GM19239 (cell line): ENCODE results near the gene DENND6B.
"Not testable (repeated sequence)": the region's sequence is repeated elsewhere in the genome, so short reads cannot be mapped to it uniquely, and the experiment has no call there.

Source experiments
- DNase-seq: peaks from one replicate; pipeline ENCODE4 v3.0.0; 2011; ENCODE audit warnings: low spot score; ENCODE audit not compliant: insufficient read length
- FAIRE-seq: peaks from 2 replicates; lab custom pipeline; 2011; peaks lifted over from hg19 to GRCh38; lab: Jason Lieb, UNC

DENND6B gene

DNA sequence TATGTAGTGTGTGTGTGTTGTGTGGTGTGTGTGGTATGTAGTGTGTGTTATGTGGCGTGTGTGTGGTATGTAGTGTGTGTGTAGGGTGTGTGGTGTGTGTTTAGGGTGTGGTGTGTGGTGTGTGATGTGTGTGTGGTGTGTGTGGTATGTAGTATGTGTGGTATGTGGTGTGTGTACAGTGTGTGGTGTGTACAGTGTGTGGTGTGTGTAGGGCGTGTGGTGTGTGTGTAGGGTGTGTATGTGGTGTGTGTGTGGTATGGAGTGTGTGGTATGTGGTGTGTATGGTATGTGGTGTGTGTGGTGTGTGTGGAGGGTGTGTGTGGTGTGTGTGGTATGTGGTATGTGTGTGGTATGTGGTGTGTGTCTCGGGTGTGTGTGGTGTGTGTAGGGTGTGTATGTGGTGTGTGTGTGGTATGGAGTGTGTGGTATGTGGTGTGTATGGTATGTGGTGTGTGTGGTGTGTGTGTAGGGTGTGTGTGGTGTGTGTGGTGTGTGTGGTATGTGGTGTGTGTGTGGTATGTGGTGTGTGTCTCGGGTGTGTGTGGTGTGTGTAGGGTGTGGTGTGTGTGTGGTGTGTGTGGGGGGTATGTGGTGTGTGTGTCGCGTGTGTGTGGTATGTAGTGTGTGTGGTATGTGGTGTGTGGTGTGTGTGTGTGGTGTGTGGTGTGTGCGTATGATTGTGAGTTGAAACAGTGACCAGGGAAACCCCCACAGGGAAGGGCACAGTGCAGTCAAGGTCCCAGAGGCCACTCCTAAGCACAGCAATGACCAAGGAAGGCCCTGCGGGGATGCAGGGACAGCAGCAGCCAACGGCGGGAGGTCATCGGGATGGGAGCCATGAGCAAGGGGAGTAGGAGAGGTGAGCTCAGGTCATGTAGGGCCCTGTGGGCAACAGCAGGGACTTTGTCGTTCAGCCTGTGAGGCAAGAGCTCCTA lies 13.4 kb upstream of the DENND6B start:
- FAIRE-seq = no peak
- DNase-seq = no peak

DNA sequence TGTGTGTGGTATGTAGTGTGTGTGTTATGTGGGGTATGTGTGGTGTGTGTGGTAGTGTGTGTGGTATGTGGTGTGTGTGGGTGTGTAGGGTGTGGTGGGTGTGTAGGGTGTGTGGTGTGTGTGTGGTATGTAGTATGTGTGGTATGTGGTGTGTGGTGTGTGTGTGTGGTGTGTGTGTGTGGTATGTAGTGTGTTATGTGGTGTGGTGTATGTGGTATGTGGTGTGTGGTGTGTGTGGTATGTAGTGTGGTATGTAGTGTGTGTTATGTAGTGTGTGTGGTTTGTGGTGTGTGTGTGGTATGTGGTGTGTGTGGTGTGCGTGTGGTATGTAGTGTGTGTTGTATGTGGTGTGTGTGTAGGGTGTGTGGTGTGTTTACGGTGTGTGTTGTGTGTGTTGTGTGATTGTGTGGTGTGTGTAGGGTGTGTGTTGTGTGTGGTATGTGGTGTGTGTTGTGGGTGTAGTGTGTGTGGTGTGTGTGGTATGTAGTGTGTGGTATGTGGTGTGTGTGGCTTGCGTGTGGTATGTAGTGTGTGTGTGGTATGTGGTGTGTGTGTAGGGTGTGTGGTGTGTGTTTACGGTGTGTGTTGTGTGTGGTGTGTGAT lies 12.1 kb upstream of the DENND6B start:
- no peak for FAIRE-seq

DNA sequence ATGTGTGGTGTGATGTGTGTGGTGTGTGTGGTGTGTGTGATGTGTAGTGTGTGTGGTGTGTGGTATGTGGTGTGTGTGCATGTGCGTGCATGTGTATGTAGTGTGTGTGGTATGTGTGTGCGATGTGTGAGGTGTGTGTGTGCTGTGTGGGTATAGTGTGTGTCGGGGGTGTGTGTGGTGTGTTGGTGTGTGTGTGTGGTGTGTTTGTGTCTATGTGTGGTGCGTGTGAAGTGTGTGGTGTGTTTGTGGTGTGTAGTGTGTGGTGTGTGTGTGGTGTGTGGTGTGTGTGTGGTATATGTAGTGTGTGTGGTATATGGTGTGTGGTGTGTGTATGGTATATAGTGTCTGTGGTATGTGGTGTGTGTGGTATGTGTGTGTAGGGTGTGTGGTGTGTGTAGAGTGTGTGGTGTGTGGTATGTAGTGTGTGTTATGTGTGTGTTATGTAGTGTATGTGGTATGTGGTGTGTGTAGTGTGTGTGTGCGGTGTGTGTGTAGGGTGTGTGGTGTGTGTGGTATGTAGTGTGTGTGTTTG lies 11.3 kb upstream of the DENND6B start:
- DNase-seq (no peak), FAIRE-seq (no peak)

More for the DNA sequence above, 12.1 kb upstream of the DENND6B start:
- DNase-seq = no peak

DNA sequence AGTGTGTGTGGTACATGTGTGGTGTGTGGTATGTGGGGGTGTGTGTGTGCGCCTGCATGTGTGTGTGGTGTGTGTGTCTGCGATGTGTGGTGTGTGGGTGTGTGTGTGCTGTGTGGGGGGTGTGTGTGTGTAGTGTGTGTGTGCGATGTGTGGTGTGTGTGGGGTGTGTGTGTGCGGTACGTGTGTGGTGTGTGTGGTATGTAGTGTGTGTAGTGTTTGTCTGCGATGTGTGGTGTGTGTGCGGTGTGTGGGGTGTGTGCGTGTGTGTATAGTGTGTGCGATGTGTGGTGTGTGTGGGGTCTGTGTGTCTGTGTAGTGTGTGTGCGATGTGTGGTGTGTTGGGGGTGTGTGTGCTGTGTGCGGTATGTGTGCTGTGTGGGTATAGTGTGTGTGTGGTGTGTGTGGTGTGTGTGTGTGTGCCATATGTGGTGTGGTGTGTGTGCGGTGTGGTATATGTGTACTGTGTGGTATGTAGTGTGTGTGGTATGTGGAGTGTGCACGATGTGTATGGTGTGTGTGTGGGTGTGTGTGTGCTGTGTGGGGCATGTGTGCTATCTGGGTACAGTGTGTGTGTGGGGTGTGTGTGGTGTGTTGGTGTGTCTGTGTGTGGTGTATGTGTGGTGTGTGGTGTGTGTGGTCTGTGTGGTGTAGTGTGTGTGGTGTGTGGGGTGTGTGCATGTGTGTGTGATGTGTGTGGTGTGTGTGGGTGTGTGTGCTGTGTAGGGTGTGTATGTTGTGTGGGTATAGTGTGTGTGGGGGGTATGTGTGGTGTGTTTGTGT lies 10.6 kb upstream of the DENND6B start:
- FAIRE-seq (no peak), DNase-seq (no peak)

DNA sequence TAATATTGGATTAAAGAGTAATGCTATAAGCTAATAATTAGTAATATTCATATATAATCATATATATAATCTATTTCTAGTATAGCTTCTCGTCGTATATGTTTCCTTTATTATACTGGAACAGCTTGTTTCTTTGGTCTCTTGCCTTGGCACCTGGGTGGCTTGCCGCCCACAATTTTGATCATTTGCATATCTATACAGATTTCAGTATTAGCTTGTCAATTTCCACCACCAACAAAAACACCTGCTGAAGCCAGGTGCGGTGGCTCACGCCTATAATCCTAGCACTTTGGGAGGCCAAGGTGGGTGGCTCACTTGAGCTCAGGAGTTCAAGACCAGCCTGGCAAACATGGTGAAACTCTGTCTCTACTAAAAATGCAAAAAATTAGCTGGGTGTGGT lies 7.6 kb upstream of the DENND6B start:
- not testable (repeated sequence) for FAIRE-seq, DNase-seq

DNA sequence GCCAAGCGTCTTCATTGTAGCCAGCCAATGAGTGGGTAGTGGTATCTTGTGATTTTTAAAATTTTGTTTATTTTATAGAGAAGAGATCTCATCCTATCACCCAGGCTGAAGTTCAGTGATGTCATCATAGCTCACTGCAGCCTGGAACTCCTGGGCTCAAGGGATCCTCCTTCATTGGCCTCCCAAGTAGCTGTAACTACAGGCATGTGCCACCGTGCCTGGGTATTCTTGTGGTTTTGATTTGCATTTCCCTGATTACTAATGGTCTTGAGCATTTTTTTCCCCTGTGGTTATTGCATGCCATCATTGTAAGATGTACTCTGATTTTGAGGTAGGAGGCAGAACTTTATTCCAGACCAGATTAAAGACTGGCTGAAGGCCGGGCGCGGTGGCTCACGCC lies 2.4 kb upstream of the DENND6B start:
- no peak for DNase-seq

DNA sequence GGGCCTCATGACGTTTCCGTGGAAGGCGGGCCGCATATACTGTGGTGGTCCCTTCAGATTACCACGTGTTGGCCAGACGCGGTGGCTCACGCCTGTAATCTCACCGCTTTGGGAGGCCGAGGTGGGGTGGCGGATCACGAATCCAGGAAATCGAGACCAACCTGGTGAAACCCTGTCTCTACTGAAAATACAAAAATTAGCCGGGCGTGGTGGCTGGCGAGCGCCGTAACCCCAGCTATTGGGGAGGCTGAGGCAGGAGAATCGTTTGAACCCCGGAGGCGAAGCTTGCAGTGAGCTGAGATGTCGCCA lies 853 bp upstream of the DENND6B start:
- FAIRE-seq (no peak), DNase-seq (no peak)

More for the DNA sequence above, 2.4 kb upstream of the DENND6B start:
- FAIRE-seq = no peak

DNA sequence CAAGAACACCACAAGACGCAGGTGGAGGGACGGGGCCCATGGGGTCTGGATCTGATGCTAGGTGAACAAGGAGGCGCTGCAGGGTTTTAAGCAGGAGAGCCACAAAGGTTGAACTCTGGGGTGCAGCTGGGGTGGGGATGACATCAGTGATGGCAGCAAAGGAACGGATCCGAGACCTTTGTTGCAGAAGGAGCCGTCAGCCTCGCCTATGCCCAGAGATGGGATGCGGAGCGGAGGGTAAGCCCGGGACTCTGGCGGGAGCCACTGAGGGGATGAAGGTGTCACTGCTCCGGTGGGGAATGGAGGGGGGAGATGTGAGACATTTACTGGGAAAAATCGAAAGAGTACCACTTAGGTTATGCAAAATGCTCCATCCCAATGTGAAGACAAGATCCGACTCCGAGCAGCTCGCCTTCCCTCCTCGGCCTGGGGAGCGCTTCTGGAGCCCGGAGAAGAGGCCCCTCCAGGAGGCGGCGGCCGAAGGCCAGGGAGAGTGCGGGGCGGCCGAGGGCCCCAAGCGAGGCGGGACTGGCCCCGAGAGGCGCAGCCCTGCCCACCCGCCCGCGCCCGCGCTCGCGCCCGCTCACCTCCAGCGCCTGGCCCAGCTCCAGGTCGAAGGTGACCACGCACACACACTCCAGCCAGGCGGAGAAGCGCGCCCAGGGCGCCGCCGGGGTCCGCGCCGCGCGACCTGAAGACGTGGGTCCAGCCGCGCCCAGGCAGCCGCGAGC lies 422 bp downstream of the DENND6B start:
- no peak for FAIRE-seq
- no peak for DNase-seq

DNA sequence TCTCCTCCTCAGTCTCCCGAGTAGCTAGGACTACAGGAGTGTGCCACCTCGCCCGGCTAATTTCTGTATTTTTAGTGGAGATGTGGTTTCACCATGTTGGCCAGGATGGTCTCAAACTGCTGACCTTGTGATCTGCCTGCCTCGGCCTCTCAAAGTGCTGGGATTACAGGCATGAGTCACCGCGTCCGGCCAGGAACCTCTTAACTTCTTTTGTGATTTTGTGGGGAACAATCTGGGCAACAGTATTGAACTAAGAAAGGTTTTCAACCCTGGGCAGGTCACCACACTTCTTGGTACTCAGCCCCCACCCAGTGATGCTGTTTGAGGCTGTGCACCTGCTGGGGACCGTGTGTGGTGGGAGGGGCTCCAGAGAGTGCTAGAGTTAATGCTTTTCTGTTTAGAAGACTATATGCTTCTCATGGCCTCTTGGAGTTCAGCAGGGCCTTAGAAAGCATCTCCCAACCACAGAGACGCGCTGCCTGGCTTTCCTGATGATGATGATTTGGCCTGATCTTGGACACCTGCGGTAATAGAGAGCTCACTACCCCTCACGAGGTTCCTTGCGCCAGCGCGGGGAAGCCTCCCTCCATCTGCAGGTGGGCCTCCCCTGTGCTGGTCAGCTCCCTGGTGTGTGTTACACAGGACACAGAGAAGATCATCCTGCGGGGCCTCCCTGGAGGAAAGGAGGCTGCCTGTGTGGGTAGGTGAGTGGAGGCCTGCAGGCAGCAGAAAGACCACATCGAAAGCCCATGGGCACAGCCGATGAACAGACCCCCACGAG lies 1.2 kb downstream of the DENND6B start:
- DNase-seq (no peak), FAIRE-seq (no peak)

DNA sequence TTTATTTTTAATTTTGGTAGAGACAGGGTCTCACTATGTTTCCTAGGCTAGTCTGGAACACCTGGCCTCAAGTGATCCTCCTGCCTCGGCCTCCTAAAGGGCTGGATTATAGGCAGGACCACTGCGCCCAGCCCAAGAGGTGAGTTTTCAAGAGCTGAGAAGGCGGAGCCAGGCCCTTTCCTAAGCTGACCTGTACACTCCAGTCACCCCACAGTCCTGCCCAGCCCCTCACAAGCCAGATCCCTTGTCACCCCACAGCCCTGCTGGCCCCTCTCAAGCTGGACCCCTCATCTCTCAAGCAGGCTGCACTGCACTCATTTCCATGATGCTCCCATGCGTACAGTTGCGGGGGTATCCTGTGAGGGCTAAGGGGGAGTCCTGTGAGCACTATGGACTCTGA lies 2.9 kb downstream of the DENND6B start:
- FAIRE-seq = no peak
- no peak for DNase-seq

DNA sequence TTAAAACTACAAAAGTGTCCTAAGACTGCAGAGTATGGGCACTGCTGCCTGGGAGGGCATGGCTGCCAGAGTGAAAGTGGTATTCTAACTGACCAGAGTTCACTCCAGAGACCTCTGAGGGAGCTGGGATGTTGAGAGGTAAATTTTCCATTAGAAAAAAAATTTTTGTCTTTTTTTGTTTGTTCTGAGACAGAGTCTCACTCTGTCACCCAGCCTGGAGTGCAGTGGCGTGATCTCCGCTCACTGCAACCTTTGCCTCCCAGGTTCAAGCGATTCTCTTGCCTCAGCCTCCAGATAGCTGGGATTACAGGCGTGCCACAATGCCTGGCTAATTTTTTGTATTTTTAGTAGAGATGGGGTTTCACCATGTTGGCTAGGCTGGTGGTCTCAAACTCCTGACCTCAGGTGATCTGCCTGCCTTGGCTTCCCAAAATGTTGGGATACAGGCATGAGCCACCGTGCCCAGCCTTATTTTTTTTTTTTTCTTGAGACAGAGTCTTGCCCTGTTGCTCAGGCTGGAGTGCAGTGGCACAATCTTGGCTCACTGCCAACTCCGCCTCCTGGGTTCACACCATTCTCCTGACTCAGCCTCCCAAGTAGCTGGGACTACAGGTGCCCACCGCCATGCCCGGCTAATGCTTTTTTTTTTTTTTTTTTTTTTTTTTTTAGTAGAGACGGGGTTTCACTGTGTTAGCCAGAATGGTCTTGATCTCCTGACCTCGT lies 4.3 kb downstream of the DENND6B start:
- not testable (repeated sequence) for DNase-seq, FAIRE-seq

DNA sequence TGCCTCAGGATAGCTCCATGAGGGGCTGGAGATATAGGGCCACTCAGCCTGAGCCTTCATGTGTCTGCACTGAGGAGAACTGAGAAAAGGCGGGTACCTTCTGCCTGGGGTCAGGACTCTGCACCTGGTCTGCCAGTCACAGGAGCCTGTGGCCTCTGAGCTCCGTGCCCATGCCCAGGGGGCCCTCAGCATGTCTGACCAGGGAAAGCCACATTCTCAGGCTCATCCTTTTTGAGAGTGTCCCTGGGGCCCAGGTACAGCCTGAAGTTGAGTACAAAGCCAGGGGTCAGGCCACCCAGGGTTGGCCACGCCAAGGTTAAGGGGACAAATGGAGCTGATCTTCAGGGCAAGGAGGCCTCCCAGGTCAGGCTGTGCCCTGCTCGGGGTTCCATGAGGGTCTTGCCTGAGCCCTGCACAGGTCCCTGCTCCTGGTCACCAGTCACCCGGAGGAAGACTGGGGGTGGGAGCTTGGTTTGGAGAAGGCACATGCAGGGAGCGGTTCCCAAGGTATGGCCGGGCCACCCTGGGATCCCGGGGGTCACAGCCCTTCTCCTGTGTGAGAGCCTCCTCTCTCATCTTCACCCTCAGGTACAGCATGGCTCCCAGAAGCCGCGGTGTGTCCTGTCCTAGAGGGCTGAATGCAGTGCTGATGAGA lies 6.0 kb downstream of the DENND6B start:
- FAIRE-seq (no peak), DNase-seq (no peak)

DNA sequence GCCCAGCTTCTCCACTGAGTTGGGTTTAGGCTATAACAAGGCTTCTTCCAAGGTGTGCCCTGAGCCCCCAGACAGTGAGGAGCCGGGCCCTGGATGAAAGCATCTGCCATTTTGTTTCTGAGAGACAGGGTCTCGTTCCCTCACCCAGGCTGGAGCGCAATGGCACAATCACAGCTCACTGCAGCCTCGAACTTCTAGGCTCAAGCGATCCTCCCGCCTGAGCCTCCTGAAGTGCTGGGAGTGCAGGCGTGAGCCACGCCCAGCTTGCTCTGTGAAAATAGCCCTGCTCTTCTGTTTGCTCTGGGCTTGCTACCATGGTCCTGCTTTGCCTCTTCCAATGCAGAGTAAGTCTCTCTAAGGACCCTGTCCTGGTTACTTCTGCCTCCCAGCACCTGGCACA lies 6.7 kb downstream of the DENND6B start:
- no peak for FAIRE-seq
- DNase-seq = no peak

DNA sequence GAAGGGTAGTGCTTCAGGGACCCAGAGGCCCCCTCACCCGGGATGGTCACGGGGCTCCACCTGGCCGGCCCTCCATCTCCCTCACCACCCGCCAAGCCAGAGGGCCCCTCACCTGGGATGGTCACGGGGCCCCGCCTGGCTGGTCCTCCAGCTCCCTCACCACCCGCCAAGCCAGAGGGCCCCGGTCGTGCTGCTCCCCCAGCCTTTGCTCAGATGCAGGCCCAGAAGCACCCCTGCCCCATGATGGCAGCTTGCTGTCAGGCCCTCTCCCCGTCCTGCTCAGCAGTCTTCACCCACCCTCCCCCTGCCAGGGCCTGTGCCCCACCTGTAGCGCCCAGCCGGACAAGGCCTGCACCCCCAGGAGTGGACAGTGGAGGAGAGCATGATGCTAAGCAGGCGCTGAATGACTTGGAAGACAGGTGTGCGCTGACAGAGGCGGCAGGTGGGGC lies 7.3 kb downstream of the DENND6B start:
- DNase-seq = no peak
- FAIRE-seq = no peak

DNA sequence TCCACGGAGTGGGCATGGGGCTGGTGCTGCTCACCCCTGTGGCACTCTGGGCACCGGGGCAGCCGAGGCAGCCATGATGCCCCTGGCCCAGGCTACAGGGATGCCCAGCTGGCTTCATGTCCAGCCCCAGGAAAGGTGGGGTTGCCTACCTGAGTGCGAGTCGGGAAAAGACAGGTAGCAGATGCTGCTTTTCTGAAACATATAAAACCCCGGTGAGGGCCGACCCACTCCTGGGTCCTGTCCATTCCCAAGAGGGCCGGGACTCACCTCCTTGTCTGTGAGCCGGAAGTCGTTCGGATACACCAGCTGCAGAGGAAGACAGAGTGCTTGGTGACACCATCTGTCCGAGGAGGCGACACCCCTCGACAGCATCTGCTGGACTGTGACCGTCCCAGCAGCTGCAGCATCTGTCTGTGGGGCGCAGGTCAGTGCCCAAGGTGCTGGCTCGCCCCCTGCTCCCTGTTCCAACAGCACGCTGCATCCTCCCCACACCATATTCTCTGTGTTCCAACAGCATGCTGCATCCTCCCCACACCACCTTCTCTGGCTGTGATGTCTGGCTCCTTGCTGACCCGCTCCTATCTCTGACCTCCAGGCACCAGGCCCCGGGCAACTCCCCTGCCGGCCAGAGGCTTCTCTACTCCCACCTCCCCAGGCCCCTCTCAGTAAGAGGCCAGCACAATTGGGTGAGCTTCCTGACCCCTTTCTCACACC lies 8.0 kb downstream of the DENND6B start:
- DNase-seq (no peak), FAIRE-seq (peak; percentile 76)

DNA sequence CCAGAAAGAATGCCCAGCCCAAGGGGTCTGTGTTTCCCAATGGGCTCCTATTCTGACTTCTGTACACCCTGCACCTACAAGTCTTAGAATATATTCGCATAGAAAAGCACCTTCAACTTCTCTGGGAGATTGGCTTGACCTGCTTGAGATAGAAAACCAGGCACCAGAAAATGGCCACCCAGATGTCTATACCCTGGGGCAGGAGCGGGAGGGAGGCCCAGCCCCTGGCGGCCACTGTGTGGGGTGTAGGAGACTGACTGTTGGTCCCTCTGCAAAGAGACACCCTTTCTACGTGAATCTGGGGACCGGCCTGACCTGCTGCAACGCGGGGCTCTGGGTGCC lies 8.5 kb downstream of the DENND6B start:
- DNase-seq = no peak
- FAIRE-seq = no peak

DNA sequence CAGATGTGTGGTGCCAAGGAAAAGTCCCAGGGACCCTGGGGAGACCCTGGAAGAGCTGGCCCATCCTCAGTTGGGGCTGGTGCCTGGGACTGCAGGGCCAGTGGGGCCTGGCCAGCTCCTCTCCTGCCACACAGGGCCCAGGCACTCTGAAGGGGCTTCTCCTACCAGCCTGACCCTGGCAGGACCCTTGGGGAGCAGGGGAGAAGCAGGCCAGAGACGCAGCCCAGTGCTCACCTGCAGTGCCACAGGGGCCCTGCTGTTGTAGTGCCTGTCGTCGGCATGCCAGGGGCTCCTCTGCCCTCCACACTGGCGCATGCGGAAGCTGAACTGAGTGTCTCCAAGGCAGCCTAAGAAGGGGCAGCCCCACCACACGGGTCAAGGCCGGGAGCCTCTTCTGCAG lies 9.1 kb downstream of the DENND6B start:
- DNase-seq (no peak), FAIRE-seq (no peak)

DNA sequence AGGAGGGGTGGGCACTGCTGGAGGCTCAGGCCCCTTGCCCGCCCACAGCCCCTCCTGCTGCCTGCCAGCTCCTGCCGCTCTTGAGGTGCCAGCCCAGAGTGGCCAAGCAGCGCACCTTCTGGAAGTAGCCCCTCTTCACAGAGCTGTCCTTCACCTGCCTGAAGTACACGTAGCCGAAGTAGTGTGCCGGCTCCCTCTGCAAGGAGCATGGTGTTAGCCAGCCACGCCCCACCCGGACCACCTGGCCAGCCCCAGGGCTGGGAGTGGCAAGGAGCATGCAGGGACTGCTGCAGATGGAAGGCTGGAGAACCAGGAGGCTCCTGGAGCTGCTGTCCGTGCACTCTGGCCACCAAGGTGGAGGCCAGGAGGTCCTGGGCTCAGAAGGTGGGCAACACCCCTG lies 9.6 kb downstream of the DENND6B start:
- DNase-seq = no peak
- no peak for FAIRE-seq
